ENCODE results near the gene UACA. TPM values are rescaled to one million over a fixed set of nuclear protein-coding genes. Genes with fewer than 3 reads are reported as not detected.

The UACA gene
- total and polyA plus RNA-seq, 8 donors = 15.4 to 39.5 (median 21.4) TPM

- intact Hi-C loops (cut with DNase I) = no loop called here
- TF ChIP-seq CTCF (IDR thresholded peaks at IDR 0.05) = no peak
- ATAC-seq (no peak), FAIRE-seq (no peak), DNase-seq (no peak)
- H3K4me1 ChIP-seq = peaks cover 7 to 29% (median 12%) of the 10 kb centered on the region in 3 donors
- WGBS, 2 donors = 48 to 68% methylated on average over 2 of the region's 2 CpGs
- no peaks in the 10 kb centered on the region for H3K27me3 ChIP-seq
- H3K36me3 ChIP-seq = no peaks in the 10 kb centered on the region
- H3K9me3 ChIP-seq = no peaks in the 10 kb centered on the region
- no peak overlapping the region for H3K27ac ChIP-seq
- no peak overlapping the region for H3K4me3 ChIP-seq
Measured at GRCh38 chr15:70761046-70761445, 2.3 kb downstream of the UACA start.

- intact Hi-C loops (cut with DNase I) = no loop called here
- no peak for ATAC-seq
- no peak overlapping the region for H3K27ac ChIP-seq
Measured at GRCh38 chr15:70758790-70759462, 4.4 kb downstream of the UACA start.

GRCh38 chr15:70757627-70758026 lies 5.7 kb downstream of the UACA start:
- 93 to 97% methylated on average over 1 of the region's 1 CpG for WGBS, 2 donors
- Histone ChIP-seq H3K9me3 (no peaks in the 10 kb centered on the region), H3K36me3 (no peaks in the 10 kb centered on the region), H3K4me3 (no peak overlapping the region), H3K27ac (no peak overlapping the region), H3K27me3 (no peaks in the 10 kb centered on the region), H3K4me1 (peaks cover 7 to 29% (median 7%) of the 10 kb centered on the region in 3 donors)
- no peak for FAIRE-seq
- no peak for TF ChIP-seq CTCF (IDR thresholded peaks at IDR 0.05)
- DNase-seq = no peak
- intact Hi-C loops (cut with DNase I) = no loop called here
- no peak for ATAC-seq

More at GRCh38 chr15:70758790-70759462, 4.4 kb downstream of the UACA start:
- Histone ChIP-seq H3K9me3 (no peaks in the 10 kb centered on the region), H3K4me3 (no peak overlapping the region), H3K27me3 (no peaks in the 10 kb centered on the region), H3K4me1 (peaks cover 7 to 29% (median 7%) of the 10 kb centered on the region in 3 donors), H3K36me3 (no peaks in the 10 kb centered on the region)
- 51 to 63% methylated on average over 9 of the region's 9 CpGs for WGBS, 2 donors
- FAIRE-seq (no peak), DNase-seq (no peak)
- no peak for TF ChIP-seq CTCF (IDR thresholded peaks at IDR 0.05)

GRCh38 chr15:70754862-70755261 lies 8.5 kb downstream of the UACA start:
- TF ChIP-seq CTCF (IDR thresholded peaks at IDR 0.05) = no peak
- intact Hi-C loops (cut with DNase I) = no loop called here
- 52 to 53% methylated on average over 2 of the region's 2 CpGs for WGBS, 2 donors
- no peak for DNase-seq
- peaks cover 0 to 14% (median 0%) of the 10 kb centered on the region in 3 donors for H3K4me1 ChIP-seq
- no peaks in the 10 kb centered on the region for H3K27me3 ChIP-seq
- no peaks in the 10 kb centered on the region for H3K36me3 ChIP-seq
- H3K4me3 ChIP-seq = no peak overlapping the region
- H3K27ac ChIP-seq = no peak overlapping the region
- no peaks in the 10 kb centered on the region for H3K9me3 ChIP-seq
- no peak for ATAC-seq
- no peak for FAIRE-seq

GRCh38 chr15:70753101-70753829 lies 10.1 kb downstream of the UACA start:
- Histone ChIP-seq H3K27ac (no peak overlapping the region), H3K4me1 (peaks cover 0 to 11% (median 0%) of the 10 kb centered on the region in 3 donors), H3K9me3 (no peaks in the 10 kb centered on the region), H3K27me3 (no peaks in the 10 kb centered on the region), H3K36me3 (no peaks in the 10 kb centered on the region), H3K4me3 (no peak overlapping the region)
- intact Hi-C loops (cut with DNase I) = no loop called here
- FAIRE-seq = no peak
- no peak for DNase-seq
- 65 to 66% methylated on average over 4 of the region's 4 CpGs for WGBS, 2 donors
- no peak for ATAC-seq
- TF ChIP-seq CTCF (IDR thresholded peaks at IDR 0.05) = no peak

All from pancreas (tissue), 10 donors.